Gastrocnemius medialis (tissue), 4 donors: ENCODE results near the gene OR10G3. TPM values are rescaled to one million over a fixed set of nuclear protein-coding genes. Genes with fewer than 3 reads are reported as not detected.
"Not testable (repeated sequence)": the region's sequence is repeated elsewhere in the genome, so short reads cannot be mapped to it uniquely, and the experiment has no call there.

Source experiments
- ATAC-seq, 2 donors: fragments of 150-250 bp; one replicate each; pipeline ENCODE4 v1.9.1; 2016
- DNase-seq, 2 donors: peaks; one replicate each; pipeline ENCODE4 v3.0.0-alpha.2; 2019
- H3K27ac ChIP-seq, 4 donors: fragments of 200-600 bp; sonication (generic); 1 replicate in 1 of 4; 2 replicates in 3 of 4; pipeline ENCODE4 v1.5.1; 2016 to 2018; ENCODE audit warnings: mild to moderate bottlenecking in 2 of 4, moderate library complexity in 1 of 4
- H3K27me3 ChIP-seq, 3 donors: fragments of 200-600 bp; sonication (generic) in 2 of 3; 1 replicate in 1 of 3; 2 replicates in 2 of 3; pipeline versions ENCODE4 v1.5.1 to v1.6.0; 2016 to 2019; ENCODE audit warnings: mild to moderate bottlenecking in 1 of 3, moderate library complexity in 1 of 3
- H3K36me3 ChIP-seq, 2 donors: fragments of 200-600 bp; sonication (generic) in 1 of 2; one replicate each; pipeline ENCODE4 v1.5.1; 2017 to 2018
- H3K4me1 ChIP-seq, 2 donors: fragments of 200-600 bp; sonication (generic) in 1 of 2; one replicate each; pipeline ENCODE4 v1.5.1; 2016 to 2017; ENCODE audit warnings: mild to moderate bottlenecking in 2 of 2
- H3K4me3 ChIP-seq, 4 donors: fragments of 200-600 bp; sonication (generic) in 3 of 4; 1 replicate in 1 of 4; 2 replicates in 3 of 4; pipeline ENCODE4 v1.5.1; 2016 to 2019; ENCODE audit warnings: mild to moderate bottlenecking in 2 of 4
- H3K9me3 ChIP-seq, 3 donors: fragments of 200-600 bp; sonication (generic) in 2 of 3; 1 replicate in 1 of 3; 2 replicates in 2 of 3; pipeline ENCODE4 v1.5.1; 2016 to 2019
- CTCF ChIP-seq, 5 experiments: fragments of 450-650 bp in 3 of 5; fragments of 200-600 bp in 2 of 5; sonication (generic) in 2 of 5; IDR thresholded peaks in 4 of 5; conservative IDR thresholded peaks in 1 of 5; 1 replicate in 4 of 5; 2 replicates in 1 of 5; pipeline ENCODE4 v1.5.1; 2016 to 2019; ENCODE audit warnings: antibody characterized with exemption in 5 of 5, mild to moderate bottlenecking in 3 of 5, moderate library complexity in 3 of 5
- POLR2A ChIP-seq, 2 donors: fragments of 450-650 bp; IDR thresholded peaks; one replicate each; pipeline ENCODE4 v1.6.1; 2017; ENCODE audit warnings: antibody characterized with exemption in 2 of 2, mild to moderate bottlenecking in 2 of 2, moderate library complexity in 2 of 2
- in situ Hi-C, 4 donors: fragments of 200-750 bp; cut with MboI; loops; one replicate each; pipeline versions ENCODE4 v1.15.0 to v1.8.0; 2017; ENCODE audit warnings: low sequenced_read_pairs in 4 of 4
- intact Hi-C: fragments of 100-400 bp; cut with DNase I; formaldehyde crosslinking; loops from one replicate; pipeline ENCODE4 v1.15.1; 2023; ENCODE audit warnings: low total_unique reads
- total RNA-seq, 4 donors: library from RNA; depleted of rRNA; stranded (reverse); fragments of >200 nt; gene quantifications; one replicate each; pipeline versions ENCODE4 v1.1.0 to v1.2.3, GENCODE V29; 2016

OR10G3 gene
- total RNA-seq = not detected

GRCh38 chr14:21579976-21580375 lies at the start of gene OR10G3:
Gene OR10G3 (minus strand): TSS chr14:21580076. CDS start chr14:21570744, 9,332 bp downstream.
- ATAC-seq (no peak), DNase-seq (no peak)
- TF ChIP-seq CTCF (IDR thresholded peaks at IDR 0.05 in 4 of 5, conservative IDR thresholded peaks at IDR 0.05 in 1 of 5) (no peak), POLR2A (IDR thresholded peaks at IDR 0.05) (no peak)
- Histone ChIP-seq H3K27me3 (no peaks in the 10 kb centered on the region), H3K27ac (no peak within 1 kb of the TSS), H3K4me3 (no peak within 1 kb of the TSS), H3K9me3 (no peaks in the 10 kb centered on the region), H3K36me3 (no peaks in the 10 kb centered on the region), H3K4me1 (no peaks in the 10 kb centered on the region)
- in situ Hi-C loops (no loop called here), intact Hi-C loops (no loop called here)

- H3K36me3 ChIP-seq = no peaks in the 10 kb centered on the region
- intact Hi-C loops = no loop called here
- H3K9me3 ChIP-seq = no peaks in the 10 kb centered on the region
- no peak overlapping the region for H3K4me3 ChIP-seq
- ATAC-seq (no peak), DNase-seq (no peak)
- H3K27me3 ChIP-seq = no peaks in the 10 kb centered on the region
- TF ChIP-seq POLR2A (IDR thresholded peaks at IDR 0.05) = no peak
- TF ChIP-seq CTCF (IDR thresholded peaks at IDR 0.05 in 4 of 5, conservative IDR thresholded peaks at IDR 0.05 in 1 of 5) = no peak
- H3K27ac ChIP-seq = no peak overlapping the region
- H3K4me1 ChIP-seq = no peaks in the 10 kb centered on the region
- in situ Hi-C loops = no loop called here
These were observed 46.8 kb upstream of the OR10G3 start for GRCh38 chr14:21626491-21627230.

- TF ChIP-seq CTCF (IDR thresholded peaks at IDR 0.05 in 4 of 5, conservative IDR thresholded peaks at IDR 0.05 in 1 of 5) = no peak
- no peak for TF ChIP-seq POLR2A (IDR thresholded peaks at IDR 0.05)
- Histone ChIP-seq H3K4me3 (no peak overlapping the region), H3K27ac (no peak overlapping the region), H3K9me3 (no peaks in the 10 kb centered on the region), H3K4me1 (no peaks in the 10 kb centered on the region), H3K27me3 (no peaks in the 10 kb centered on the region), H3K36me3 (no peaks in the 10 kb centered on the region)
- ATAC-seq (no peak), DNase-seq (no peak)
- intact Hi-C loops (no loop called here), in situ Hi-C loops (no loop called here)
These were observed 37.7 kb upstream of the OR10G3 start for GRCh38 chr14:21617614-21618013.

- in situ Hi-C loops = no loop called here
- ATAC-seq (no peak), DNase-seq (no peak)
- Histone ChIP-seq H3K27ac (no peak overlapping the region), H3K4me3 (no peak overlapping the region), H3K4me1 (no peaks in the 10 kb centered on the region), H3K36me3 (no peaks in the 10 kb centered on the region), H3K27me3 (no peaks in the 10 kb centered on the region), H3K9me3 (no peaks in the 10 kb centered on the region)
- TF ChIP-seq POLR2A (IDR thresholded peaks at IDR 0.05) = no peak
- intact Hi-C loops = no loop called here
These were observed 34.4 kb upstream of the OR10G3 start for GRCh38 chr14:21614240-21614639.

GRCh38 chr14:21612324-21612723 lies 32.4 kb upstream of the OR10G3 start:
- ATAC-seq (no peak), DNase-seq (no peak)
- Histone ChIP-seq H3K9me3 (no peaks in the 10 kb centered on the region), H3K4me3 (no peak overlapping the region), H3K27ac (no peak overlapping the region), H3K27me3 (no peaks in the 10 kb centered on the region), H3K4me1 (no peaks in the 10 kb centered on the region), H3K36me3 (no peaks in the 10 kb centered on the region)
- no peak for TF ChIP-seq POLR2A (IDR thresholded peaks at IDR 0.05)
- no peak for TF ChIP-seq CTCF (IDR thresholded peaks at IDR 0.05 in 4 of 5, conservative IDR thresholded peaks at IDR 0.05 in 1 of 5)
- in situ Hi-C loops = no loop called here
- intact Hi-C loops = no loop called here

- intact Hi-C loops = not testable (repeated sequence)
These were observed 22.3 kb upstream of the OR10G3 start for GRCh38 chr14:21602181-21602580.

More at GRCh38 chr14:21602181-21602580, 22.3 kb upstream of the OR10G3 start:
- H3K4me3 ChIP-seq, ATAC-seq, H3K27ac ChIP-seq, H3K36me3 ChIP-seq, H3K9me3 ChIP-seq, in situ Hi-C loops, DNase-seq, H3K27me3 ChIP-seq, H3K4me1 ChIP-seq: not testable (repeated sequence)
